Body of pancreas (tissue), 4 donors: ENCODE results near the gene NHLRC1. TPM values are rescaled to one million over a fixed set of nuclear protein-coding genes. Genes with fewer than 3 reads are reported as not detected.

Experiments
- ATAC-seq: fragments of 150-250 bp; one replicate; pipeline ENCODE4 v1.9.1; 2016
- DNase-seq, 4 donors: peaks; one replicate each; pipeline ENCODE4 v3.0.0-alpha.2; 2019
- H3K27ac ChIP-seq, 4 donors: fragments of 200-600 bp; sonication (generic); 1 replicate in 3 of 4; 2 replicates in 1 of 4; pipeline versions ENCODE4 v1.5.1 to v1.6.1; 2016 to 2019; ENCODE audit warnings: mild to moderate bottlenecking in 1 of 4, mixed read lengths in 1 of 4, moderate library complexity in 1 of 4
- H3K27me3 ChIP-seq, 2 donors: fragments of 200-600 bp; sonication (generic); one replicate each; pipeline ENCODE4 v1.6.0; 2016; ENCODE audit warnings: mild to moderate bottlenecking in 1 of 2
- H3K36me3 ChIP-seq, 2 donors: fragments of 200-600 bp; sonication (generic); replicated peaks in 1 of 2; 2 replicates each; pipeline ENCODE4 v1.5.1; 2016; ENCODE audit warnings: low read depth in 2 of 2; ENCODE audit not compliant: insufficient read depth in 1 of 2
- H3K4me1 ChIP-seq: fragments of 200-600 bp; sonication (generic); one replicate; pipeline ENCODE4 v1.6.0; 2016
- H3K4me3 ChIP-seq, 2 donors: fragments of 200-600 bp; sonication (generic); 1 replicate in 1 of 2; 2 replicates in 1 of 2; pipeline ENCODE4 v1.5.1; 2016 to 2019
- H3K9me3 ChIP-seq, 3 donors: fragments of 200-600 bp; sonication (generic); 1 replicate in 2 of 3; 2 replicates in 1 of 3; pipeline ENCODE4 v1.5.1; 2016
- CTCF ChIP-seq, 7 experiments: fragments of 450-650 bp in 4 of 7; fragments of 200-600 bp in 3 of 7; sonication (generic) in 3 of 7; IDR thresholded peaks; one replicate each; pipeline ENCODE4 v1.5.1; 2016 to 2019; ENCODE audit warnings: antibody characterized with exemption in 7 of 7
- POLR2A ChIP-seq, 3 donors: fragments of 450-650 bp; IDR thresholded peaks; one replicate each; pipeline ENCODE4 v1.6.1; 2016; ENCODE audit warnings: antibody characterized with exemption in 3 of 3, mild to moderate bottlenecking in 2 of 3
- WGBS, 2 donors: methylation state at CpG; one replicate each; pipeline ENCODE4 v1.1.5; 2017; 5-methylcytosine and 5-hydroxymethylcytosine counted together
- intact Hi-C: fragments of 100-400 bp; cut with DNase I; formaldehyde crosslinking; loops from one replicate; pipeline ENCODE4 v1.15.1; 2023
- total RNA-seq, 2 donors: library from RNA; depleted of rRNA; stranded (reverse); fragments of >200 nt; gene quantifications; one replicate each; pipeline ENCODE4 v1.1.0, GENCODE V29; 2016

Gene NHLRC1
- total RNA-seq, 2 donors from 2014 or later: 1.3 to 1.8 TPM

DNA sequence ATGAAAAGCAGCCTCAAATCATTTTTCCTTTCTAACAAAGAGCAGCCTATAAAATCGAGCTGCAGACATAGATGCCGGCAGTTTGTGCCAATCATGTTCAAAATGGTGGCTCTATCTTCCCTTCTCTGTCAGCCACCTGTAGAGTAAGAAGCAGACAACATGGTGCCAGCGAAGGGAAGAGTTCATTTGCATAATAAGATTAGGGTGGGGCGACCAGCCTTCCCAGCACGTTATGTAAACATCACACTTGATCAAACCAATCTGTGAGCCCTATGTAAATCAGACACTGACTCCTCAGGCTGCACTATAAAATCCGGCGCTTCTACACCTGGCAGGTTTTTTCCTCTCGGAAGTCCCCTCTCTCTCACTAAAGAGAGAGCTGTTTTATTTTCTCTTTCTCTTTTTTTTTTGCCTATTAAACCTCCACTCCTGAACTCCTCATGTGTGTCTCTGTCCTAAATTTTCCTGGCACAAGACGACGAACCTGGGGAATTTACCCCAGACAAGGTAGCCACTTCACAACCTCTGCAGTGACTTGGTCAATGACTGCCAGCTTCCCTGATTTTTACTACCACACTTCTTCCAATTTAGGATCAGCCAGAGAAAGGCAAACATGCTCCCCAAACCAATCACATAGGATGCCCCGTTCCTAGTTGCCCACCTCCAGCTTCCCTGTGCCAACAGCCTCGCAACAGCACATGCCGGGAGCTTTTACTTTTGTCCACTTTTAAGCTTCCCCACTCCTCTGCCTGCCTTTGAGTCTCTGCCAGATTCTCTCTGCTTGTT, 19.5 kb upstream of the NHLRC1 start:
- DNase-seq (no peak), ATAC-seq (no peak)
- H3K4me1 ChIP-seq: no peaks in the 10 kb centered on the region
- no peak overlapping the region for H3K27ac ChIP-seq
- H3K36me3 ChIP-seq: peaks cover 5 to 8% of the 10 kb centered on the region in 2 donors
- no peaks in the 10 kb centered on the region for H3K27me3 ChIP-seq
- no peak for TF ChIP-seq POLR2A (IDR thresholded peaks at IDR 0.05)
- TF ChIP-seq CTCF (IDR thresholded peaks at IDR 0.05): no peak
- H3K9me3 ChIP-seq: no peaks in the 10 kb centered on the region
- no peak overlapping the region for H3K4me3 ChIP-seq
- intact Hi-C loops: no loop called here
- 79 to 83% methylated on average over 13 of the region's 13 CpGs for WGBS, 2 donors

- WGBS, 2 donors: 85 to 87% methylated on average over 6 of the region's 6 CpGs
- Histone ChIP-seq H3K9me3 (no peaks in the 10 kb centered on the region), H3K4me3 (no peak overlapping the region), H3K36me3 (peaks cover 5 to 10% of the 10 kb centered on the region in 2 donors), H3K27me3 (no peaks in the 10 kb centered on the region), H3K4me1 (no peaks in the 10 kb centered on the region), H3K27ac (no peak overlapping the region)
- TF ChIP-seq CTCF (IDR thresholded peaks at IDR 0.05) (no peak), POLR2A (IDR thresholded peaks at IDR 0.05) (no peak)
- DNase-seq (no peak), ATAC-seq (no peak)
- intact Hi-C loops: no loop called here
Observed at GRCh38 chr6:18139935-18140621, 17.6 kb upstream of the NHLRC1 start.

GRCh38 chr6:18138906-18139305, 16.4 kb upstream of the NHLRC1 start:
- ATAC-seq: no peak
- peaks cover 5 to 9% of the 10 kb centered on the region in 2 donors for H3K36me3 ChIP-seq
- no peak for TF ChIP-seq CTCF (IDR thresholded peaks at IDR 0.05)
- TF ChIP-seq POLR2A (IDR thresholded peaks at IDR 0.05): no peak
- no peak overlapping the region for H3K27ac ChIP-seq
- no peaks in the 10 kb centered on the region for H3K27me3 ChIP-seq
- no peaks in the 10 kb centered on the region for H3K9me3 ChIP-seq
- 87 to 95% methylated on average over 5 of the region's 5 CpGs for WGBS, 2 donors
- intact Hi-C loops: no loop called here
- DNase-seq: no peak
- H3K4me3 ChIP-seq: no peak overlapping the region
- H3K4me1 ChIP-seq: no peaks in the 10 kb centered on the region

DNA sequence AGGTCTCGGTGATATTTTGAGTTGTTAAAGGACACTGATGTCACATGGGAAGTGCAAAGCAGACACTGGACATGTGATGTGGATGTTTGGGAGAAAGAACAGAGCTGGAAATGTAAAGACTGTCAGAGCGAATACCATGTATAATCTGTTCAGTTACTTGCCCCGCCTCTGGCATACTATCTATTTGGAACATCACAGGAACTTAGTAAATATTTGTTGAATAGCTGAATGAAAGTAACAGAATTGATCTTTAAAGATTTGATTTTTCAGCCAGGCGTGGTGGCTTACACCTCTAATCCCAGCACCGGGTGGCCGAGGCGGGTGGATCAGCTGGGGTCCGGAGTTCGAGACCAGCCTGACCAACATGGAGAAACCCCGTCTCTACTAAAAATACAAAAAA, 13.8 kb upstream of the NHLRC1 start:
- 94 to 95% methylated on average over 9 to 10 of the region's 10 CpGs for WGBS, 2 donors
- H3K4me1 ChIP-seq: no peaks in the 10 kb centered on the region
- ATAC-seq (no peak), DNase-seq (no peak)
- H3K27ac ChIP-seq: no peak overlapping the region
- H3K4me3 ChIP-seq: no peak overlapping the region
- H3K36me3 ChIP-seq: peaks cover 5 to 15% of the 10 kb centered on the region in 2 donors
- H3K27me3 ChIP-seq: no peaks in the 10 kb centered on the region
- H3K9me3 ChIP-seq: no peaks in the 10 kb centered on the region
- intact Hi-C loops: no loop called here
- TF ChIP-seq POLR2A (IDR thresholded peaks at IDR 0.05) (no peak), CTCF (IDR thresholded peaks at IDR 0.05) (no peak)
